SK-MEL-5 (cell line): ENCODE measurements around the gene MYORG. TPM values are rescaled to one million over a fixed set of nuclear protein-coding genes. Genes with fewer than 3 reads are reported as not detected.

Source experiments
- DNase-seq: peaks from one replicate; pipeline ENCODE4 v3.0.0-alpha.2; 2016; ENCODE audit warnings: low read depth, low spot score
- in situ Hi-C: cut with HindIII; loops from 2 replicates; pipeline ENCODE4 v1.10.0; 2016; ENCODE audit warnings: low sequenced_read_pairs, high pct_unique_total_duplicates, low pct_unique_long_range_greater_than_20kb
- total RNA-seq: library from RNA; depleted of rRNA; stranded (reverse); fragments of >200 nt; shearing (Covaris generic); gene quantifications from 2 replicates; pipeline ENCODE4 v1.2.3, GENCODE V29; 2014

Gene MYORG
- total RNA-seq, 1 experiment from 2014 or later, result 0.66 TPM

- in situ Hi-C loops, result no loop called here
- no peak for DNase-seq
Observed at GRCh38 chr9:34392511-34392910, 15.8 kb upstream of the MYORG start.

GRCh38 chr9:34387239-34387638 lies 10.5 kb upstream of the MYORG start:
- in situ Hi-C loops, result no loop called here
- DNase-seq, result no peak

GRCh38 chr9:34386656-34387055 lies 10.0 kb upstream of the MYORG start:
- in situ Hi-C loops, result no loop called here

GRCh38 chr9:34385561-34386230 lies 9.0 kb upstream of the MYORG start:
- in situ Hi-C loops, result no loop called here
- DNase-seq, result no peak

More at GRCh38 chr9:34386656-34387055, 10.0 kb upstream of the MYORG start:
- DNase-seq, result no peak

GRCh38 chr9:34384368-34385165 lies 7.9 kb upstream of the MYORG start:
- no peak for DNase-seq
- in situ Hi-C loops, result no loop called here

- DNase-seq, result no peak
- in situ Hi-C loops, result no loop called here
Observed at GRCh38 chr9:34383904-34384303, 7.2 kb upstream of the MYORG start.

- DNase-seq, result no peak
- in situ Hi-C loops, result no loop called here
Observed at GRCh38 chr9:34382879-34383278, 6.2 kb upstream of the MYORG start.

GRCh38 chr9:34382054-34382453 lies 5.4 kb upstream of the MYORG start:
- in situ Hi-C loops, result no loop called here

GRCh38 chr9:34381323-34381722 lies 4.6 kb upstream of the MYORG start:
- in situ Hi-C loops, result no loop called here
- no peak for DNase-seq

More at GRCh38 chr9:34382054-34382453, 5.4 kb upstream of the MYORG start:
- no peak for DNase-seq

- no peak for DNase-seq
- in situ Hi-C loops, result no loop called here
Observed at GRCh38 chr9:34380511-34381315, 4.0 kb upstream of the MYORG start.

- no peak for DNase-seq
- in situ Hi-C loops, result no loop called here
Observed at GRCh38 chr9:34380034-34380510, 3.4 kb upstream of the MYORG start.

GRCh38 chr9:34379334-34380033 lies 2.8 kb upstream of the MYORG start:
- in situ Hi-C loops, result no loop called here
- peak; percentile 83 for DNase-seq

- in situ Hi-C loops, result no loop called here
Observed at GRCh38 chr9:34378376-34379060, 1.8 kb upstream of the MYORG start.

GRCh38 chr9:34377404-34377746 lies 677 bp upstream of the MYORG start:
- in situ Hi-C loops, result no loop called here
- DNase-seq, result no peak

More at GRCh38 chr9:34378376-34379060, 1.8 kb upstream of the MYORG start:
- no peak for DNase-seq

- in situ Hi-C loops, result no loop called here
- peak; percentile 16 for DNase-seq
Observed at GRCh38 chr9:34375901-34376595, 650 bp downstream of the MYORG start.

- no peak for DNase-seq
- in situ Hi-C loops, result no loop called here
Observed at GRCh38 chr9:34374905-34375552, 1.7 kb downstream of the MYORG start.
